GM12878 (cell line): ENCODE measurements around the gene E2F1. TPM values are rescaled to one million over a fixed set of nuclear protein-coding genes. Genes with fewer than 3 reads are reported as not detected.

Source experiments
- ATAC-seq: fragments of 200-7000 bp; cut with Tn5 transposase; 3 replicates; pipeline ENCODE4 v1.9.1; 2020; ENCODE audit warnings: mild to moderate bottlenecking, moderate library complexity
- BruUV-seq: library from RNA; stranded (reverse); fragments of 400-500 nt; replicated peaks from 2 replicates; lab custom pipeline; 2021; lab: Mats Ljungman, UMichigan
- CTCF ChIA-PET: fragments of 300-600 bp; sonication (Branson Sonifier 250); formaldehyde crosslinking; extraction: SDS; loops from one replicate; lab custom pipeline; 2021; ENCODE audit warnings: inconsistent platforms; lab: Yijun Ruan, JAX
- POLR2A ChIA-PET: fragments of 350-600 bp; formaldehyde crosslinking; extraction: SDS; loops from one replicate; lab custom pipeline; 2021; ENCODE audit warnings: inconsistent platforms; lab: Charles Lee
- RAD21 ChIA-PET: fragments of 300-600 bp; sonication (Branson Sonifier 250); formaldehyde crosslinking; loops from one replicate; lab custom pipeline; 2023; ENCODE audit warnings: antibody characterized with exemption; ENCODE audit not compliant: unreplicated experiment; lab: Charles Lee
- SMC1A ChIA-PET: fragments of 300-600 bp; sonication (Branson Sonifier 250); formaldehyde crosslinking; loops from one replicate; lab custom pipeline; 2023; ENCODE audit not compliant: unreplicated experiment, uncharacterized antibody; lab: Charles Lee
- DNase-seq: peaks from one replicate; pipeline ENCODE4 v3.0.0-alpha.2; 2011; ENCODE audit warnings: low read depth, low spot score
- FAIRE-seq: peaks from 3 replicates; lab custom pipeline; 2011; peaks lifted over from hg19 to GRCh38; lab: Jason Lieb, UNC
- H2AFZ ChIP-seq: 2 replicates; pipeline ENCODE4 v1.6.0; 2011; ENCODE audit warnings: low read depth, low read length, control low read depth; ENCODE audit not compliant: control insufficient read depth
- H3K27ac ChIP-seq: 2 replicates; pipeline ENCODE4 v1.5.1; 2011; ENCODE audit warnings: control low read depth; ENCODE audit not compliant: control insufficient read depth, insufficient read depth
- H3K27me3 ChIP-seq, 2 experiments: replicated peaks in 1 of 2; 2 replicates each; pipeline versions ENCODE4 v1.6.0 to v1.6.1; 2011; ENCODE audit warnings: low read length in 1 of 2; ENCODE audit not compliant: control insufficient read depth in 2 of 2, insufficient read depth in 2 of 2
- H3K36me3 ChIP-seq, 2 experiments: 2 replicates each; pipeline ENCODE4 v1.5.1; 2011; ENCODE audit warnings: low read length in 1 of 2; ENCODE audit not compliant: control insufficient read depth in 2 of 2, insufficient read depth in 2 of 2
- H3K4me1 ChIP-seq: 2 replicates; pipeline ENCODE4 v1.6.1; 2011; ENCODE audit warnings: mild to moderate bottlenecking, low read length, moderate library complexity, mixed read lengths; ENCODE audit not compliant: control insufficient read depth, insufficient read depth
- H3K4me2 ChIP-seq: 2 replicates; pipeline ENCODE4 v1.6.0; 2011; ENCODE audit warnings: control low read depth; ENCODE audit not compliant: control insufficient read depth, insufficient read depth
- H3K4me3 ChIP-seq: fragments of 200-600 bp; sonication (generic); 2 replicates; pipeline ENCODE4 v1.5.1; 2016
- H3K79me2 ChIP-seq: 2 replicates; pipeline ENCODE4 v1.6.0; 2011; ENCODE audit warnings: low read length; ENCODE audit not compliant: control insufficient read depth, insufficient read depth
- H3K9ac ChIP-seq: 2 replicates; pipeline ENCODE4 v1.8.0; 2011; ENCODE audit warnings: low read length, control low read depth, mixed read lengths; ENCODE audit not compliant: control insufficient read depth, insufficient read depth
- H3K9me3 ChIP-seq: replicated peaks from 3 replicates; pipeline ENCODE4 v1.5.1; 2011; ENCODE audit warnings: mild to moderate bottlenecking, low read length; ENCODE audit not compliant: control insufficient read depth, insufficient read depth
- H4K20me1 ChIP-seq: 2 replicates; pipeline ENCODE4 v1.6.0; 2011; ENCODE audit not compliant: control insufficient read depth, insufficient read depth
- ASH2L ChIP-seq: fragments of 300-600, 200-600 bp; sonication (generic); IDR thresholded peaks from 2 replicates; pipeline ENCODE4 v1.6.1; 2017; ENCODE audit warnings: low read depth, mild to moderate bottlenecking, borderline replicate concordance
- MEF2A ChIP-seq: IDR thresholded peaks from 2 replicates; pipeline ENCODE4 v1.6.1; 2011; ENCODE audit warnings: low read depth, mild to moderate bottlenecking, low read length, moderate library complexity; ENCODE audit not compliant: insufficient read depth
- MTA2 ChIP-seq: fragments of 450-650 bp; IDR thresholded peaks from 2 replicates; pipeline ENCODE4 v1.6.1; 2016; ENCODE audit warnings: low read depth, mild to moderate bottlenecking, moderate library complexity
- SIN3A ChIP-seq: IDR thresholded peaks from 2 replicates; pipeline ENCODE4 v1.6.1; 2012; ENCODE audit warnings: low read depth, low read length, improper control_type of control experiment
- SMAD1 ChIP-seq: fragments of 450-650 bp; IDR thresholded peaks from 2 replicates; pipeline ENCODE4 v1.6.1; 2018; ENCODE audit warnings: mild to moderate bottlenecking, low read depth; ENCODE audit not compliant: partially characterized antibody
- WGBS: methylation state at CpG from one replicate; pipeline ENCODE4 v1.1.6; 2016; ENCODE audit warnings: low lambda C conversion rate; ENCODE audit not compliant: insufficient replicate concordance, insufficient coverage; ENCODE audit errors: missing lambda C conversion rate; 5-methylcytosine and 5-hydroxymethylcytosine counted together
- in situ Hi-C: fragments of 300-500 bp; cut with MboI; formaldehyde crosslinking; loops from 9 replicates; pipeline ENCODE4 v1.14.3; 2018; ENCODE audit warnings: mixed read lengths
- intact Hi-C: fragments of 100-400 bp; cut with micrococcal nuclease; formaldehyde crosslinking; loops from one replicate; pipeline ENCODE4 v1.14.2; 2022; ENCODE audit not compliant: unreplicated experiment
- polyA plus RNA-seq, 11 experiments: library from polyadenylated mRNA; depleted of rRNA in 4 of 11; unstranded in 6 of 11; stranded (reverse) in 5 of 11; fragments of >200 nt; fragmentation: Nextera tagmentation in 4 of 11; fragmentation: Illumina TruSeq in 1 of 11; extraction: Ambion mirVana in 4 of 11; extraction: Trizol in 1 of 11; gene quantifications; 1 replicate in 1 of 11; 2 replicates in 10 of 11; pipeline versions ENCODE4 v1.2.1 to v1.2.3, GENCODE V29; 2011 to 2016; ENCODE audit warnings: inconsistent platforms in 2 of 11, missing spikeins in 2 of 11, low read depth in 1 of 11
- total RNA-seq, 4 experiments: library from RNA; depleted of rRNA in 3 of 4; stranded (reverse); fragments of >200 nt in 3 of 4; fragmentation: Illumina TruSeq in 1 of 4; extraction: Trizol in 1 of 4; gene quantifications; 2 replicates each; pipeline versions ENCODE4 v1.2.1 to v1.2.3, GENCODE V29; 2013 to 2021
- TF ChIP-seq, protein P1 (sequence below): fragments of 450-650 bp; IDR thresholded peaks from 2 replicates; pipeline ENCODE4 v1.6.1; 2017; ENCODE audit warnings: borderline replicate concordance
- TF ChIP-seq, protein P2 (sequence below): fragments of 450-650 bp; formaldehyde crosslinking; IDR thresholded peaks from 2 replicates; pipeline ENCODE4 v1.4.0; 2020; ENCODE audit warnings: mild to moderate bottlenecking, moderate library complexity
- TF ChIP-seq, protein P3 (sequence below): fragments of 450-650 bp; IDR thresholded peaks from 2 replicates; pipeline ENCODE4 v1.6.1; 2017; ENCODE audit warnings: mild to moderate bottlenecking, low read depth, inconsistent platforms; ENCODE audit not compliant: poor library complexity, severe bottlenecking

The E2F1 gene
- total and polyA plus RNA-seq, 10 of the 15 experiments (the other 5 are each of a cell fraction or from before 2014, with no cell fraction given): 0.29 to 50.2 (median 19.7) TPM

DNA sequence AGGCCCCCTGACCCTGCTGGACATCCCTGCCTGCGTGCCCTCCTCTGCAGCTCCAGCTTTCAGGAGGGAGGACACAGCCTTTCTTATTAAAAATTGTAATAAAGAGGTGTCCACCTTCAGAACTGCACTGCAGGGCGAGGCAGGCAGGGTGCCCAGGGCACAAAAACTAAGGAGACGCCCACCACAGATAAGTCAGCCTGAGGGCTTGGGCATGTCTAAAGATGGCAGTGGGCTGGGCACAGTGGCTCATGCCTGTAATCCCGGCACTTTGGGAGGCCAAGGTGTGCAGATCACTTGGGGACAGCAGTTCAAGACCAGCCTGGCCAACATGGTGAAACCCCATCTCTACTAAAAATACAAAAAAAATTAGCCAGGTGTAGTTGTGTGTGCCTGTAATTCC, 31.0 kb downstream of the E2F1 start:
- 90% methylated on average over 4 of the region's 4 CpGs for WGBS
- intact Hi-C loops: no loop called here
- RAD21 ChIA-PET: interaction anchor here (0.7 kb wide), 1 partner anchor 118 kb away, joined by 3 read pairs; no protein-coding TSS in a partner anchor
- Histone ChIP-seq H3K4me2 (no peak overlapping the region), H2AFZ (no peak overlapping the region), H3K9ac (no peak overlapping the region), H3K27ac (no peak overlapping the region), H4K20me1 (no peaks in the 10 kb centered on the region), H3K4me1 (peaks cover 20% of the 10 kb centered on the region), H3K36me3 (no peaks in the 10 kb centered on the region), H3K79me2 (no peaks in the 10 kb centered on the region), H3K9me3 (no peaks in the 10 kb centered on the region), H3K4me3 (no peak overlapping the region), H3K27me3 (peaks cover 0 to 2% of the 10 kb centered on the region in 2 experiments; a peak in 2 of 4 replicates)
- in situ Hi-C loops: no loop called here
- DNase-seq (no peak), FAIRE-seq (no peak), ATAC-seq (no peak)
- CTCF ChIA-PET: interaction anchor here (1.5 to 5.6 kb wide), 4 partner anchors 9 to 198 kb away, joined by 3 to 41 read pairs (median 18); partner anchors contain the start of gene ACTL10
- SMC1A ChIA-PET: interaction anchor here (3.1 to 3.2 kb wide), 2 partner anchors 12 to 198 kb away, joined by 8 to 20 read pairs; partner anchors contain the start of gene ACTL10
- POLR2A ChIA-PET: no interaction called here
- no peak for TF ChIP-seq SMAD1
- no peak for TF ChIP-seq SIN3A
- TF ChIP-seq, protein P1, sequence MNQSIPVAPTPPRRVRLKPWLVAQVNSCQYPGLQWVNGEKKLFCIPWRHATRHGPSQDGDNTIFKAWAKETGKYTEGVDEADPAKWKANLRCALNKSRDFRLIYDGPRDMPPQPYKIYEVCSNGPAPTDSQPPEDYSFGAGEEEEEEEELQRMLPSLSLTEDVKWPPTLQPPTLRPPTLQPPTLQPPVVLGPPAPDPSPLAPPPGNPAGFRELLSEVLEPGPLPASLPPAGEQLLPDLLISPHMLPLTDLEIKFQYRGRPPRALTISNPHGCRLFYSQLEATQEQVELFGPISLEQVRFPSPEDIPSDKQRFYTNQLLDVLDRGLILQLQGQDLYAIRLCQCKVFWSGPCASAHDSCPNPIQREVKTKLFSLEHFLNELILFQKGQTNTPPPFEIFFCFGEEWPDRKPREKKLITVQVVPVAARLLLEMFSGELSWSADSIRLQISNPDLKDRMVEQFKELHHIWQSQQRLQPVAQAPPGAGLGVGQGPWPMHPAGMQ: no peak
- TF ChIP-seq, protein P2, sequence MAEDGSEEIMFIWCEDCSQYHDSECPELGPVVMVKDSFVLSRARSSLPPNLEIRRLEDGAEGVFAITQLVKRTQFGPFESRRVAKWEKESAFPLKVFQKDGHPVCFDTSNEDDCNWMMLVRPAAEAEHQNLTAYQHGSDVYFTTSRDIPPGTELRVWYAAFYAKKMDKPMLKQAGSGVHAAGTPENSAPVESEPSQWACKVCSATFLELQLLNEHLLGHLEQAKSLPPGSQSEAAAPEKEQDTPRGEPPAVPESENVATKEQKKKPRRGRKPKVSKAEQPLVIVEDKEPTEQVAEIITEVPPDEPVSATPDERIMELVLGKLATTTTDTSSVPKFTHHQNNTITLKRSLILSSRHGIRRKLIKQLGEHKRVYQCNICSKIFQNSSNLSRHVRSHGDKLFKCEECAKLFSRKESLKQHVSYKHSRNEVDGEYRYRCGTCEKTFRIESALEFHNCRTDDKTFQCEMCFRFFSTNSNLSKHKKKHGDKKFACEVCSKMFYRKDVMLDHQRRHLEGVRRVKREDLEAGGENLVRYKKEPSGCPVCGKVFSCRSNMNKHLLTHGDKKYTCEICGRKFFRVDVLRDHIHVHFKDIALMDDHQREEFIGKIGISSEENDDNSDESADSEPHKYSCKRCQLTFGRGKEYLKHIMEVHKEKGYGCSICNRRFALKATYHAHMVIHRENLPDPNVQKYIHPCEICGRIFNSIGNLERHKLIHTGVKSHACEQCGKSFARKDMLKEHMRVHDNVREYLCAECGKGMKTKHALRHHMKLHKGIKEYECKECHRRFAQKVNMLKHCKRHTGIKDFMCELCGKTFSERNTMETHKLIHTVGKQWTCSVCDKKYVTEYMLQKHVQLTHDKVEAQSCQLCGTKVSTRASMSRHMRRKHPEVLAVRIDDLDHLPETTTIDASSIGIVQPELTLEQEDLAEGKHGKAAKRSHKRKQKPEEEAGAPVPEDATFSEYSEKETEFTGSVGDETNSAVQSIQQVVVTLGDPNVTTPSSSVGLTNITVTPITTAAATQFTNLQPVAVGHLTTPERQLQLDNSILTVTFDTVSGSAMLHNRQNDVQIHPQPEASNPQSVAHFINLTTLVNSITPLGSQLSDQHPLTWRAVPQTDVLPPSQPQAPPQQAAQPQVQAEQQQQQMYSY (CRISPR knock-in tag): no peak
- TF ChIP-seq, protein P3, sequence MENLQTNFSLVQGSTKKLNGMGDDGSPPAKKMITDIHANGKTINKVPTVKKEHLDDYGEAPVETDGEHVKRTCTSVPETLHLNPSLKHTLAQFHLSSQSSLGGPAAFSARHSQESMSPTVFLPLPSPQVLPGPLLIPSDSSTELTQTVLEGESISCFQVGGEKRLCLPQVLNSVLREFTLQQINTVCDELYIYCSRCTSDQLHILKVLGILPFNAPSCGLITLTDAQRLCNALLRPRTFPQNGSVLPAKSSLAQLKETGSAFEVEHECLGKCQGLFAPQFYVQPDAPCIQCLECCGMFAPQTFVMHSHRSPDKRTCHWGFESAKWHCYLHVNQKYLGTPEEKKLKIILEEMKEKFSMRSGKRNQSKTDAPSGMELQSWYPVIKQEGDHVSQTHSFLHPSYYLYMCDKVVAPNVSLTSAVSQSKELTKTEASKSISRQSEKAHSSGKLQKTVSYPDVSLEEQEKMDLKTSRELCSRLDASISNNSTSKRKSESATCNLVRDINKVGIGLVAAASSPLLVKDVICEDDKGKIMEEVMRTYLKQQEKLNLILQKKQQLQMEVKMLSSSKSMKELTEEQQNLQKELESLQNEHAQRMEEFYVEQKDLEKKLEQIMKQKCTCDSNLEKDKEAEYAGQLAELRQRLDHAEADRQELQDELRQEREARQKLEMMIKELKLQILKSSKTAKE: no peak
- TF ChIP-seq ASH2L: no peak
- no peak for TF ChIP-seq MEF2A
- no peak for TF ChIP-seq MTA2
- BruUV-seq: no TSS peak
